ENCODE data around the gene AXIN2.

AXIN2 gene

DNA sequence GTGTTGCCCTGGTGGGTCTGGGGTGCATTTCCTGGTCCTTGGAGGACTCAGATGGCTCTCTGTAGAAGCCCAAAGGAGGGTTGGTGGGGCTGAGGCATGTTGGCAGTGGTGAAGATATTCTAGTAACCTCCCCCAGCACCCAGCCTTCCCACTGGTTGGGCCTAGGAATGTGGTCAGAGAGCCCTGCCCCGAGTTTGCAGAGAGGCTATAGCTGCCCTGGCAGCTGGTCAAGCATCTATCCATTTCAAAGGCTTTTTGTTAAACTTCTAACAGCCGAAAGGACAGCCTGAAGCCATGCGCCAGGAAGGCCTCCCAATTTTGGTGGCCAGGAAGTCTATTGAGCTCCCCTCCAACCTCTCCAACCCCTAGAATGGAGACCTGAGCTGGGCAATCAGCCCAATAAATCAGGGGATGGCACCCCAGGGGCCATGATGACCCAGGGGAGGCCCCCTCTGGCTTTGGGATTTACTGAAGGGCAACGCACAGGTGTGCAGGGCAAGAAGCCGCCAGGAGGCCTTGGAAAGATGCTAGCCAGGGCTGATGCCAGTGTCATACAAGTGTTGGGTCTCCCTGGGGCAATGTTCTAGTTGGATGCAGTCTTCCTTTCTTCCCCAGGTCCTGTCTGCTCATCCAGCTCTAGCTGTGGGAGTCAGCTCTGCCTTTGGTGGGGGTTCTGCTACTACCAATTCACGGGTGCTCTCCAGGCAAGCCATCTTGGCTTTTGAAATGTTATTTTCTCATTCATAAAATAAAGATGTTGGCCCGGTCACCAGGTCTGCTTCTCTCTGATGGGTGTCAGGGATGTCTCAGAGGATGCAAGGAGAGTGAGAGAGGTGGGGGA is 30.9 kb upstream of the AXIN2 start:
- Histone ChIP-seq H4K20me1 (ENCODE audit: insufficient read depth, low read length, poor library complexity, severe bottlenecking) (no peaks in the 10 kb centered on the region), H3K4me3 (ENCODE audit: low read length, poor library complexity, severe bottlenecking) (no peak overlapping the region), H3K4me1 (ENCODE audit: insufficient read depth, low read length, poor library complexity, severe bottlenecking) (no peaks in the 10 kb centered on the region), H3K36me3 (ENCODE audit: insufficient read depth, low read length) (no peaks in the 10 kb centered on the region), H3K9me2 (replicated peaks; ENCODE audit: low read depth, low read length) (no peaks in the 10 kb centered on the region), H3K79me2 (ENCODE audit: insufficient read depth, low read length) (no peaks in the 10 kb centered on the region), H3F3A (ENCODE audit: low read depth) (no peaks in the 10 kb centered on the region), H3K9me3 (ENCODE audit: insufficient read depth, low read depth, low read length) (no peaks in the 10 kb centered on the region), H3K4me2 (ENCODE audit: low read depth, low read length, poor library complexity, severe bottlenecking) (no peak overlapping the region), H2AFZ (ENCODE audit: low read length) (no peak overlapping the region), H3K9ac (ENCODE audit: low read depth, low read length, poor library complexity, severe bottlenecking) (no peak overlapping the region), H3K27me3 (ENCODE audit: insufficient read depth, low read length, poor library complexity, severe bottlenecking) (no peaks in the 10 kb centered on the region)
- TF ChIP-seq EZH2phosphoT487 (IDR thresholded peaks at IDR 0.05; ENCODE audit: borderline replicate concordance) (no peak), CTCF (conservative IDR thresholded peaks at IDR 0.05; ENCODE audit: low read length) (no peak)

GRCh38 chr17:65589321-65589720 is 27.9 kb upstream of the AXIN2 start:
- Histone ChIP-seq H3K9ac (ENCODE audit: low read depth, low read length, poor library complexity, severe bottlenecking) (no peak overlapping the region), H3K4me2 (ENCODE audit: low read depth, low read length, poor library complexity, severe bottlenecking) (no peak overlapping the region), H4K20me1 (ENCODE audit: insufficient read depth, low read length, poor library complexity, severe bottlenecking) (no peaks in the 10 kb centered on the region), H3F3A (ENCODE audit: low read depth) (no peaks in the 10 kb centered on the region), H3K36me3 (ENCODE audit: insufficient read depth, low read length) (no peaks in the 10 kb centered on the region), H3K9me2 (replicated peaks; ENCODE audit: low read depth, low read length) (no peaks in the 10 kb centered on the region), H3K9me3 (ENCODE audit: insufficient read depth, low read depth, low read length) (no peaks in the 10 kb centered on the region), H3K27me3 (ENCODE audit: insufficient read depth, low read length, poor library complexity, severe bottlenecking) (no peaks in the 10 kb centered on the region), H2AFZ (ENCODE audit: low read length) (no peak overlapping the region), H3K79me2 (ENCODE audit: insufficient read depth, low read length) (no peaks in the 10 kb centered on the region), H3K4me1 (ENCODE audit: insufficient read depth, low read length, poor library complexity, severe bottlenecking) (no peaks in the 10 kb centered on the region), H3K4me3 (ENCODE audit: low read length, poor library complexity, severe bottlenecking) (no peak overlapping the region)
- TF ChIP-seq CTCF (conservative IDR thresholded peaks at IDR 0.05; ENCODE audit: low read length): no peak

DNA sequence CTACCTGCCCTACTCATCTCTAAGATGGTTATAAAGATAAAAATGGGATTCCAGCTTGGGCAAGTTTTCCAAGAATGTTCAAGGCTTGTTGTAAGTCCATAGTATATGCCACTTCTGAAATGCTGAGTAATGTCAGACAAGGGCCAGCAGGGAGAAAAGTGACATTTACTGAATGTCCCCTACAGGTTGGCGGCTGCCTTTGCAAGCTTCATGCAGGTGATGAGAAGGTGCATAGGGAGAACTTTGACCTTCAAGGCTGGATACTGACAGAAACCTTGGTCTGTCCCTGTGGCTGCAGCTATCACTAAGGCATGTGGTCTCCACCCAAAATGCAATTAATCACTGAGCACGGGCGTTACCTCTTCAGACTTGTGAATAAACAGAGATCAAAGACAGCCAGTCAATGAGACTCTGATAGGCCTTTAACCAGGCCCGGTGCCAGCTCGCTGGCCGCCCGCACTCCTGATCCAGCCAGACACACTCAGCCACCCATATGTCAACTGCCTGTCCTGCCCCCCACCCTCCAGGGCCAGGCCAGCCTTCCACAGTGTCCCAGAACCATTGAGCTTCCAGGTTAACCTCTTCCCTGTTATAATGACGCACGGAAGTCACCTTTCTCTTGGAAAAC is 26.8 kb upstream of the AXIN2 start:
- Histone ChIP-seq H3K9ac (ENCODE audit: low read depth, low read length, poor library complexity, severe bottlenecking) (no peak overlapping the region), H3K36me3 (ENCODE audit: insufficient read depth, low read length) (no peaks in the 10 kb centered on the region), H3K9me2 (replicated peaks; ENCODE audit: low read depth, low read length) (no peaks in the 10 kb centered on the region), H3K4me2 (ENCODE audit: low read depth, low read length, poor library complexity, severe bottlenecking) (no peak overlapping the region), H3K4me3 (ENCODE audit: low read length, poor library complexity, severe bottlenecking) (no peak overlapping the region), H3F3A (ENCODE audit: low read depth) (no peaks in the 10 kb centered on the region), H2AFZ (ENCODE audit: low read length) (no peak overlapping the region), H4K20me1 (ENCODE audit: insufficient read depth, low read length, poor library complexity, severe bottlenecking) (no peaks in the 10 kb centered on the region), H3K79me2 (ENCODE audit: insufficient read depth, low read length) (no peaks in the 10 kb centered on the region), H3K9me3 (ENCODE audit: insufficient read depth, low read depth, low read length) (no peaks in the 10 kb centered on the region), H3K27me3 (ENCODE audit: insufficient read depth, low read length, poor library complexity, severe bottlenecking) (no peaks in the 10 kb centered on the region), H3K4me1 (ENCODE audit: insufficient read depth, low read length, poor library complexity, severe bottlenecking) (no peaks in the 10 kb centered on the region)
- TF ChIP-seq CTCF (conservative IDR thresholded peaks at IDR 0.05; ENCODE audit: low read length) (peak; percentile 33), EZH2phosphoT487 (IDR thresholded peaks at IDR 0.05; ENCODE audit: borderline replicate concordance) (no peak)
